ENCODE results near the gene GPANK1.

Gene GPANK1

GRCh38 chr6:31708224-31708623 lies 43.4 kb upstream of the GPANK1 start:
- TF ChIP-seq CTCF (IDR thresholded peaks at IDR 0.05; ENCODE audit: borderline replicate concordance, control extremely low read depth, extremely low read depth, insufficient read depth, missing control alignments) = no peak
- DNase-seq (ENCODE audit: low spot score) = no peak
- in situ Hi-C loops (cut with MboI; ENCODE audit: low sequenced_read_pairs, unreplicated experiment) = no loop called here

GRCh38 chr6:31707701-31708100 lies 42.9 kb upstream of the GPANK1 start:
- DNase-seq (ENCODE audit: low spot score) = no peak
- no peak for TF ChIP-seq CTCF (IDR thresholded peaks at IDR 0.05; ENCODE audit: borderline replicate concordance, control extremely low read depth, extremely low read depth, insufficient read depth, missing control alignments)
- in situ Hi-C loops (cut with MboI; ENCODE audit: low sequenced_read_pairs, unreplicated experiment) = no loop called here

- no peak for DNase-seq (ENCODE audit: low spot score)
- TF ChIP-seq CTCF (IDR thresholded peaks at IDR 0.05; ENCODE audit: borderline replicate concordance, control extremely low read depth, extremely low read depth, insufficient read depth, missing control alignments) = no peak
- in situ Hi-C loops (cut with MboI; ENCODE audit: low sequenced_read_pairs, unreplicated experiment) = no loop called here
These were observed 41.8 kb upstream of the GPANK1 start, which contains the start of gene LY6G6F for GRCh38 chr6:31706599-31706998. TSS of gene LY6G6F (plus strand) at chr6:31706866. CDS start at chr6:31706907, 41 bp downstream.

GRCh38 chr6:31705931-31706330 lies 41.1 kb upstream of the GPANK1 start:
- TF ChIP-seq CTCF (IDR thresholded peaks at IDR 0.05; ENCODE audit: borderline replicate concordance, control extremely low read depth, extremely low read depth, insufficient read depth, missing control alignments) = no peak
- in situ Hi-C loops (cut with MboI; ENCODE audit: low sequenced_read_pairs, unreplicated experiment) = no loop called here
- DNase-seq (ENCODE audit: low spot score) = no peak

- in situ Hi-C loops (cut with MboI; ENCODE audit: low sequenced_read_pairs, unreplicated experiment) = no loop called here
- no peak for TF ChIP-seq CTCF (IDR thresholded peaks at IDR 0.05; ENCODE audit: borderline replicate concordance, control extremely low read depth, extremely low read depth, insufficient read depth, missing control alignments)
- peak; percentile 99 for DNase-seq (ENCODE audit: low spot score)
These were observed 38.3 kb upstream of the GPANK1 start, which contains the start of gene ABHD16A for GRCh38 chr6:31702819-31703716. TSS of gene ABHD16A (minus strand) at chr6:31703324. CDS start at chr6:31703281, 43 bp downstream.

GRCh38 chr6:31702405-31702818 lies 37.6 kb upstream of the GPANK1 start:
- no peak for DNase-seq (ENCODE audit: low spot score)
- TF ChIP-seq CTCF (IDR thresholded peaks at IDR 0.05; ENCODE audit: borderline replicate concordance, control extremely low read depth, extremely low read depth, insufficient read depth, missing control alignments) = no peak
- in situ Hi-C loops (cut with MboI; ENCODE audit: low sequenced_read_pairs, unreplicated experiment) = no loop called here
